Panc1 (cell line): Measurements from ENCODE around the gene RPS17.

Experiments
- POLR2AphosphoS5 ChIP-seq: IDR thresholded peaks from 2 replicates; pipeline ENCODE4 v1.6.1; 2012; ENCODE audit warnings: mild to moderate bottlenecking, low read depth, low read length, moderate library complexity
- SIN3A ChIP-seq: IDR thresholded peaks from 2 replicates; pipeline ENCODE4 v1.6.1; 2012; ENCODE audit warnings: low read depth, mild to moderate bottlenecking, low read length, moderate library complexity, borderline replicate concordance; ENCODE audit not compliant: insufficient read depth
- TF ChIP-seq, protein P1 (sequence below): fragments of 450-650 bp; IDR thresholded peaks from 2 replicates; pipeline ENCODE4 v1.5.1; 2017; ENCODE audit warnings: mild to moderate bottlenecking

DNA sequence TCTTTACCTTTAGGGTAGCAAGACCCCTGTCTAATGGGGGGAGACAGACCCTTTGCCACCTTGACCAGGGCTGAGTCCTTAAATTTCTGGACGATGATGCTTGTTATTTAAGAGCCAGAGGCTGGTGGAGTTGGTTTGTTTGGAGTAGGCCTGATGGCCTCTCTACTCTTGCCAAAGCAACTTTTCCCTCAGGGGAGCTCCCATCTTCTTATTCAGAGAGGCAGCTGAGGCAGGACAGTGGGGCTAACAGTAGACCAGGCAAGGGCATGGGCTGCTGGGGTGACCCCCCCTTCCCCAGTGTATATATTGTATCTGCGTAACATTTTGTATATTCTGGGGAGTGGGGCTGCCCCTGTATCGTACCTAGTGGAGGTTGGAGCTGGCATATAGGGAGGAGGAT, 10.3 kb downstream of the RPS17 start:
- no peak for TF ChIP-seq SIN3A
- TF ChIP-seq POLR2AphosphoS5: no peak
- TF ChIP-seq, protein P1, sequence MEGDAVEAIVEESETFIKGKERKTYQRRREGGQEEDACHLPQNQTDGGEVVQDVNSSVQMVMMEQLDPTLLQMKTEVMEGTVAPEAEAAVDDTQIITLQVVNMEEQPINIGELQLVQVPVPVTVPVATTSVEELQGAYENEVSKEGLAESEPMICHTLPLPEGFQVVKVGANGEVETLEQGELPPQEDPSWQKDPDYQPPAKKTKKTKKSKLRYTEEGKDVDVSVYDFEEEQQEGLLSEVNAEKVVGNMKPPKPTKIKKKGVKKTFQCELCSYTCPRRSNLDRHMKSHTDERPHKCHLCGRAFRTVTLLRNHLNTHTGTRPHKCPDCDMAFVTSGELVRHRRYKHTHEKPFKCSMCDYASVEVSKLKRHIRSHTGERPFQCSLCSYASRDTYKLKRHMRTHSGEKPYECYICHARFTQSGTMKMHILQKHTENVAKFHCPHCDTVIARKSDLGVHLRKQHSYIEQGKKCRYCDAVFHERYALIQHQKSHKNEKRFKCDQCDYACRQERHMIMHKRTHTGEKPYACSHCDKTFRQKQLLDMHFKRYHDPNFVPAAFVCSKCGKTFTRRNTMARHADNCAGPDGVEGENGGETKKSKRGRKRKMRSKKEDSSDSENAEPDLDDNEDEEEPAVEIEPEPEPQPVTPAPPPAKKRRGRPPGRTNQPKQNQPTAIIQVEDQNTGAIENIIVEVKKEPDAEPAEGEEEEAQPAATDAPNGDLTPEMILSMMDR: no peak
